OCI-LY3 (cell line): ENCODE data around the gene TOMM34.

Experiments used
- H2AFZ ChIP-seq: fragments of 200-600, 300-600 bp; shearing (Covaris generic); 2 replicates; pipeline ENCODE4 v1.6.0; 2014; ENCODE audit warnings: antibody characterized with exemption, low read depth, low read length
- H3K27ac ChIP-seq: fragments of 200-600, 300-600 bp; sonication (generic); 2 replicates; pipeline ENCODE4 v1.5.1; 2014; ENCODE audit warnings: mild to moderate bottlenecking, low read length, moderate library complexity, mixed read lengths
- H3K27me3 ChIP-seq: fragments of 200-600, 300-600 bp; sonication (generic); 2 replicates; pipeline ENCODE4 v1.6.1; 2014; ENCODE audit warnings: low read depth, low read length, mixed read lengths
- H3K36me3 ChIP-seq: fragments of 200-600, 300-600 bp; sonication (generic); replicated peaks from 2 replicates; pipeline ENCODE3; 2014; ENCODE audit warnings: low read depth, low read length, mixed read lengths
- H3K4me1 ChIP-seq: fragments of 300-600, 200-600 bp; sonication (generic); 2 replicates; pipeline ENCODE4 v1.6.1; 2014; ENCODE audit warnings: low read length, mixed read lengths
- H3K4me2 ChIP-seq: fragments of 200-600, 300-600 bp; sonication (generic); 2 replicates; pipeline ENCODE4 v1.6.1; 2014; ENCODE audit warnings: low read length, mixed read lengths
- H3K4me3 ChIP-seq: fragments of 300-600, 200-600 bp; sonication (generic); 2 replicates; pipeline ENCODE4 v1.5.1; 2014; ENCODE audit warnings: antibody characterized with exemption, mild to moderate bottlenecking, low read length, moderate library complexity
- H3K79me2 ChIP-seq: fragments of 300-600, 200-600 bp; shearing (Covaris generic); 2 replicates; pipeline ENCODE4 v1.6.1; 2014; ENCODE audit warnings: mild to moderate bottlenecking, low read length, mixed read lengths
- H3K9ac ChIP-seq: fragments of 300-600, 200-600 bp; shearing (Covaris generic); 2 replicates; pipeline ENCODE4 v1.6.0; 2014; ENCODE audit warnings: mild to moderate bottlenecking, low read length, moderate library complexity
- H3K9me3 ChIP-seq: fragments of 200-600, 300-600 bp; shearing (Covaris generic); 2 replicates; pipeline ENCODE4 v1.6.1; 2014; ENCODE audit warnings: low read length, mixed read lengths; ENCODE audit not compliant: insufficient read depth
- H4K20me1 ChIP-seq: fragments of 200-600, 300-600 bp; sonication (generic); 2 replicates; pipeline ENCODE4 v1.6.1; 2016; ENCODE audit warnings: low read length, mixed read lengths; ENCODE audit not compliant: insufficient read depth
- CTCF ChIP-seq: fragments of 200-600, 300-600 bp; sonication (generic); IDR thresholded peaks from 2 replicates; pipeline ENCODE4 v1.5.1; 2014; ENCODE audit warnings: antibody characterized with exemption, low read length, low read depth
- EZH2phosphoT487 ChIP-seq: fragments of 200-600 bp; shearing (Covaris generic); IDR thresholded peaks from 2 replicates; pipeline ENCODE4 v1.6.1; 2018; ENCODE audit warnings: antibody characterized with exemption, mixed run types, low read depth

The TOMM34 gene

GRCh38 chr20:44942264-44942973 lies 17.8 kb downstream of the TOMM34 start:
- Histone ChIP-seq H3K4me1 (no peaks in the 10 kb centered on the region), H3K27me3 (no peaks in the 10 kb centered on the region), H3K9me3 (no peaks in the 10 kb centered on the region), H3K36me3 (peaks cover 79% of the 10 kb centered on the region), H3K79me2 (no peaks in the 10 kb centered on the region), H3K4me3 (no peak overlapping the region), H3K4me2 (no peak overlapping the region), H3K9ac (no peak overlapping the region), H2AFZ (no peak overlapping the region), H4K20me1 (0 out of 2 replicates have a peak, but pooled peaks cover 8% of the 10 kb centered on the region), H3K27ac (no peak overlapping the region)
- TF ChIP-seq CTCF = no peak
- TF ChIP-seq EZH2phosphoT487 = no peak

- H4K20me1 ChIP-seq = 0 out of 2 replicates have a peak, but pooled peaks cover 8% of the 10 kb centered on the region
- no peak overlapping the region for H3K4me3 ChIP-seq
- H2AFZ ChIP-seq = no peak overlapping the region
- no peaks in the 10 kb centered on the region for H3K79me2 ChIP-seq
- no peak overlapping the region for H3K27ac ChIP-seq
- no peak overlapping the region for H3K9ac ChIP-seq
- no peak overlapping the region for H3K4me2 ChIP-seq
- no peaks in the 10 kb centered on the region for H3K4me1 ChIP-seq
- H3K36me3 ChIP-seq = peaks cover 67% of the 10 kb centered on the region
- no peaks in the 10 kb centered on the region for H3K9me3 ChIP-seq
- no peaks in the 10 kb centered on the region for H3K27me3 ChIP-seq
- TF ChIP-seq CTCF = no peak
Observed at GRCh38 chr20:44941120-44941691, 19.0 kb downstream of the TOMM34 start.

GRCh38 chr20:44938637-44939036 lies 21.6 kb downstream of the TOMM34 start:
- no peak overlapping the region for H3K27ac ChIP-seq
- no peak overlapping the region for H3K4me3 ChIP-seq
- H3K79me2 ChIP-seq = no peaks in the 10 kb centered on the region
- no peak overlapping the region for H2AFZ ChIP-seq
- 0 out of 2 replicates have a peak, but pooled peaks cover 8% of the 10 kb centered on the region for H4K20me1 ChIP-seq
- H3K9ac ChIP-seq = no peak overlapping the region
- peaks cover 49% of the 10 kb centered on the region for H3K36me3 ChIP-seq
- TF ChIP-seq EZH2phosphoT487 = no peak
- TF ChIP-seq CTCF = no peak
- H3K9me3 ChIP-seq = no peaks in the 10 kb centered on the region
- no peaks in the 10 kb centered on the region for H3K4me1 ChIP-seq
- no peaks in the 10 kb centered on the region for H3K27me3 ChIP-seq
- no peak overlapping the region for H3K4me2 ChIP-seq

- no peak overlapping the region for H2AFZ ChIP-seq
- no peak overlapping the region for H3K4me2 ChIP-seq
- no peaks in the 10 kb centered on the region for H3K79me2 ChIP-seq
- no peaks in the 10 kb centered on the region for H3K9me3 ChIP-seq
- H3K9ac ChIP-seq = no peak overlapping the region
- TF ChIP-seq CTCF (no peak), EZH2phosphoT487 (no peak)
- H3K36me3 ChIP-seq = peaks cover 41% of the 10 kb centered on the region
- no peak overlapping the region for H3K4me3 ChIP-seq
- H4K20me1 ChIP-seq = peaks cover 5% of the 10 kb centered on the region; the same call in 1 of the 2 replicates
- no peaks in the 10 kb centered on the region for H3K27me3 ChIP-seq
- H3K27ac ChIP-seq = no peak overlapping the region
- H3K4me1 ChIP-seq = no peaks in the 10 kb centered on the region
Observed at GRCh38 chr20:44936510-44936909, 23.7 kb downstream of the TOMM34 start.
